K562 (cell line): ENCODE data around the gene TXN2. TPM values are rescaled to one million over a fixed set of nuclear protein-coding genes. Genes with fewer than 3 reads are reported as not detected.

ENCODE experiments used
- ARID1B ChIP-seq: fragments of 450-650 bp; IDR thresholded peaks from 2 replicates; pipeline ENCODE4 v1.6.1; 2016; ENCODE audit warnings: antibody characterized with exemption, mild to moderate bottlenecking, inconsistent platforms
- CBFA2T2 ChIP-seq: fragments of 450-650 bp; conservative IDR thresholded peaks from 2 replicates; pipeline ENCODE4 v1.6.1; 2017; ENCODE audit warnings: mild to moderate bottlenecking
- EGR1 ChIP-seq: fragments of 450-650 bp; conservative IDR thresholded peaks from 2 replicates; pipeline ENCODE4 v1.6.1; 2017; ENCODE audit warnings: mild to moderate bottlenecking
- HDAC1 ChIP-seq, 2 experiments: fragments of 450-650 bp; IDR thresholded peaks; 2 replicates each; pipeline ENCODE4 v1.6.1; 2016 to 2017; ENCODE audit warnings: inconsistent platforms in 1 of 2, mild to moderate bottlenecking in 1 of 2, moderate library complexity in 1 of 2
- JUN ChIP-seq, 2 experiments: sonication (generic) in 1 of 2; formaldehyde crosslinking in 1 of 2; IDR thresholded peaks; 2 replicates each; pipeline versions ENCODE4 v1.6.1 to v1.8.0; 2012 to 2022; ENCODE audit warnings: borderline replicate concordance in 2 of 2, mild to moderate bottlenecking in 2 of 2, improper control_type of control experiment in 1 of 2, low read depth in 1 of 2, low read length in 1 of 2, missing genetic modification reagents in 1 of 2
- JUND ChIP-seq, 2 experiments: IDR thresholded peaks; 2 replicates in 1 of 2; 3 replicates in 1 of 2; pipeline ENCODE4 v1.6.1; 2011; ENCODE audit warnings: borderline replicate concordance in 2 of 2, low read depth in 2 of 2, low read length in 2 of 2, improper control_type of control experiment in 1 of 2, missing biosample characterization in 1 of 2, missing genetic modification characterization in 1 of 2, missing genetic modification reagents in 1 of 2
- PRDM10 ChIP-seq: fragments of 450-650 bp; IDR thresholded peaks from 2 replicates; pipeline ENCODE4 v1.6.1; 2018; ENCODE audit not compliant: partially characterized antibody
- RNF2 ChIP-seq: sonication (generic); IDR thresholded peaks from 2 replicates; pipeline ENCODE4 v1.6.1; 2016
- SIN3A ChIP-seq, 2 experiments: fragments of 150-350 bp in 1 of 2; IDR thresholded peaks; 2 replicates each; pipeline ENCODE4 v1.6.1; 2011 to 2016; ENCODE audit warnings: borderline replicate concordance in 2 of 2, low read depth in 2 of 2, low read length in 2 of 2, mild to moderate bottlenecking in 2 of 2, moderate library complexity in 2 of 2; ENCODE audit not compliant: control insufficient read depth in 1 of 2
- SIN3B ChIP-seq: fragments of 450-650 bp; IDR thresholded peaks from 2 replicates; pipeline ENCODE4 v1.6.1; 2017; ENCODE audit warnings: low read depth, mild to moderate bottlenecking, moderate library complexity
- THAP12 ChIP-seq: fragments of 250-450 bp; sonication (Bioruptor Pico); IDR thresholded peaks from 2 replicates; pipeline ENCODE4 v1.9.0; 2021; ENCODE audit warnings: mild to moderate bottlenecking, inconsistent platforms
- VEZF1 ChIP-seq: fragments of 200-800 bp; sonication (Bioruptor generic); IDR thresholded peaks from 2 replicates; pipeline ENCODE4 v1.6.1; 2017; ENCODE audit warnings: missing genetic modification characterization, missing compliant biosample characterization
- WHSC1 ChIP-seq: IDR thresholded peaks from one replicate; pipeline ENCODE4 v1.6.1; 2012; ENCODE audit warnings: low read length, control low read depth, inconsistent platforms
- ZNF133 ChIP-seq: fragments of 250-450 bp; sonication (Bioruptor Pico); IDR thresholded peaks from 2 replicates; pipeline ENCODE4 v1.4.0; 2020; ENCODE audit warnings: mild to moderate bottlenecking
- polyA plus RNA-seq, 8 experiments: library from polyadenylated mRNA; depleted of rRNA in 4 of 8; stranded (reverse) in 5 of 8; unstranded in 3 of 8; fragments of >200 nt; fragmentation: Nextera tagmentation in 2 of 8; fragmentation: Illumina TruSeq in 1 of 8; extraction: Ambion mirVana in 2 of 8; extraction: Trizol in 1 of 8; gene quantifications; 2 replicates each; pipeline versions ENCODE4 v1.2.1 to v1.2.3, GENCODE V29; 2011 to 2014; ENCODE audit warnings: inconsistent platforms in 1 of 8, missing spikeins in 1 of 8
- total RNA-seq, 7 experiments: library from RNA; depleted of rRNA in 6 of 7; stranded (reverse); fragments of >200 nt in 6 of 7; fragmentation: Illumina TruSeq in 2 of 7; extraction: Trizol in 2 of 7; gene quantifications; 2 replicates each; pipeline versions ENCODE4 v1.2.1 to v1.2.3, GENCODE V29; 2011 to 2021; ENCODE audit warnings: low replicate concordance in 1 of 7

TXN2 gene
- total and polyA plus RNA-seq, 9 of the 15 experiments (the other 6 are each of a cell fraction or from before 2014, with no cell fraction given), result 48.5 to 399 (median 118) TPM

GRCh38 chr22:36439481-36440271 is 41.8 kb downstream of the TXN2 start (continued):
- TF ChIP-seq ARID1B (peak; percentile 43; the same call in 1 of the 2 replicates), PRDM10 (peak; percentile 16), CBFA2T2 (peak; percentile 60), JUN (IDR thresholded peaks at IDR 0.05; ENCODE audit: borderline replicate concordance, low read depth, low read length) (peak; percentile 84), JUN (CRISPR knock-in tag; IDR thresholded peaks at IDR 0.05; ENCODE audit: borderline replicate concordance) (no peak), SIN3B (no peak), VEZF1 (peak; percentile 5; the same call in 1 of the 2 replicates), EGR1 (0 out of 2 replicates have a peak, but pooled peaks have one; percentile 7), JUND (IDR thresholded peaks at IDR 0.05; ENCODE audit: borderline replicate concordance, low read depth, low read length) (peak; percentile 84), JUND (tag; IDR thresholded peaks at IDR 0.05; ENCODE audit: borderline replicate concordance, low read depth, low read length) (no peak; the same call in 2 of the 3 replicates), THAP12 (CRISPR knock-in tag) (no peak), ZNF133 (CRISPR knock-in tag) (no peak), SIN3A (IDR thresholded peaks at IDR 0.05; ENCODE audit: borderline replicate concordance in 2 of 2, control insufficient read depth in 1 of 2, low read depth in 2 of 2, low read length in 2 of 2) (0 out of 4 replicates have a peak, but pooled peaks of 1 of the 2 experiments have one; percentile 20), HDAC1 (IDR thresholded peaks at IDR 0.05) (peak in 1 of 2 experiments; percentile 14; a peak in 1 of 4 replicates), RNF2 (no peak), WHSC1 (no peak)
- TF ChIP-seq, all 486 proteins: peak for 20
